Endothelial cell of umbilical vein (primary cell): ENCODE measurements around the gene PRIM2.
"Not testable (repeated sequence)": the region's sequence is repeated elsewhere in the genome, so short reads cannot be mapped to it uniquely, and the experiment has no call there.

Source experiments
- EZH2 ChIP-seq: IDR thresholded peaks from 2 replicates; pipeline ENCODE4 v1.6.1; 2012; ENCODE audit warnings: borderline replicate concordance, low read depth, mild to moderate bottlenecking, moderate library complexity, low read length, inconsistent platforms; ENCODE audit not compliant: severe bottlenecking
- JUN ChIP-seq: IDR thresholded peaks from 2 replicates; pipeline ENCODE4 v1.6.1; 2011; ENCODE audit warnings: borderline replicate concordance, low read depth; ENCODE audit not compliant: insufficient read length, insufficient read depth
- POLR2A ChIP-seq: IDR thresholded peaks from 2 replicates; pipeline ENCODE4 v1.6.1; 2012; ENCODE audit warnings: low read depth, mild to moderate bottlenecking, control low read depth, low read length
- POLR2AphosphoS5 ChIP-seq: IDR thresholded peaks from 2 replicates; pipeline ENCODE4 v1.6.1; 2012; ENCODE audit warnings: low read depth, mild to moderate bottlenecking, control low read depth, low read length, moderate library complexity; ENCODE audit not compliant: insufficient read depth
- TF ChIP-seq, protein P1 (sequence below), 2 donors: IDR thresholded peaks; 1 replicate in 1 of 2; 2 replicates in 1 of 2; pipeline ENCODE4 v1.5.1; 2011; ENCODE audit warnings: low read length in 2 of 2, mild to moderate bottlenecking in 2 of 2, moderate library complexity in 2 of 2, control low read depth in 1 of 2, inconsistent platforms in 1 of 2, low read depth in 1 of 2; ENCODE audit not compliant: insufficient read depth in 1 of 2; ENCODE audit errors: extremely low read depth in 1 of 2

DNA sequence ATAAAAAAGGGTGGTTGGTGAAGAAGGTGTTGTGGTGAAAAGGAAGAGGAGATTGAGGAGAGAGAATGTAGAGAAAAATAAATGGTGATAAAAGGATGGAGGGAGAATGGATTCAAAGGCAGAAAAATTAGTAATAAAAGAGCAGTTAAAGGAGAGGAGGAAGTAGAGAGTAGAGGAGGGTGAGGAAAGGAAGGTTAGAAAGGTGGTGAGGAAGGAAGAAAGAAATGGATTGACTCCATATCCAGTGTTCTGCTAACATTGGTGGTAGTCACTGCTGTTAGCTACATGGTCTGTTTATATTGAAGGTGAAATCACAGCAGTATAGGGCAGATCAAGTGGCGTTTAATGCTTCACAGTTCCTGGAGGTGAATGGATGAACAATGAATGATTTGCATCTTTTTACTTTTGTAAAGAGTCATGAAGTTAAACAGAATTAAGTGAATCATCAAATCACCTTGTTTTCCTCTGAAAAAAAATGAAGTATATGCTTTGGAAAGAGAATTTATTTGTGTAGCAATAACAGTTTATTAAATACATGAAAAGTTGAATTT lies 154.0 kb downstream of the PRIM2 start:
- TF ChIP-seq, protein P1, sequence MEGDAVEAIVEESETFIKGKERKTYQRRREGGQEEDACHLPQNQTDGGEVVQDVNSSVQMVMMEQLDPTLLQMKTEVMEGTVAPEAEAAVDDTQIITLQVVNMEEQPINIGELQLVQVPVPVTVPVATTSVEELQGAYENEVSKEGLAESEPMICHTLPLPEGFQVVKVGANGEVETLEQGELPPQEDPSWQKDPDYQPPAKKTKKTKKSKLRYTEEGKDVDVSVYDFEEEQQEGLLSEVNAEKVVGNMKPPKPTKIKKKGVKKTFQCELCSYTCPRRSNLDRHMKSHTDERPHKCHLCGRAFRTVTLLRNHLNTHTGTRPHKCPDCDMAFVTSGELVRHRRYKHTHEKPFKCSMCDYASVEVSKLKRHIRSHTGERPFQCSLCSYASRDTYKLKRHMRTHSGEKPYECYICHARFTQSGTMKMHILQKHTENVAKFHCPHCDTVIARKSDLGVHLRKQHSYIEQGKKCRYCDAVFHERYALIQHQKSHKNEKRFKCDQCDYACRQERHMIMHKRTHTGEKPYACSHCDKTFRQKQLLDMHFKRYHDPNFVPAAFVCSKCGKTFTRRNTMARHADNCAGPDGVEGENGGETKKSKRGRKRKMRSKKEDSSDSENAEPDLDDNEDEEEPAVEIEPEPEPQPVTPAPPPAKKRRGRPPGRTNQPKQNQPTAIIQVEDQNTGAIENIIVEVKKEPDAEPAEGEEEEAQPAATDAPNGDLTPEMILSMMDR (IDR thresholded peaks at IDR 0.05; ENCODE audit: extremely low read depth in 1 of 2, insufficient read depth in 1 of 2, low read depth in 1 of 2, low read length in 2 of 2), result not testable (repeated sequence)
- TF ChIP-seq EZH2, POLR2A, POLR2AphosphoS5, JUN: not testable (repeated sequence)
